K562 (cell line): Measurements from ENCODE around the gene SPACA9.

ENCODE experiments used
- CEBPB ChIP-seq: fragments of 450-650 bp; IDR thresholded peaks from 2 replicates; pipeline ENCODE4 v1.6.1; 2016; ENCODE audit warnings: missing genetic modification characterization, missing compliant biosample characterization
- CTCF ChIP-seq, 3 experiments: IDR thresholded peaks in 2 of 3; conservative IDR thresholded peaks in 1 of 3; 2 replicates each; pipeline ENCODE4 v1.5.1; 2011 to 2012; ENCODE audit warnings: low read length in 3 of 3, mild to moderate bottlenecking in 3 of 3, control low read depth in 2 of 3, improper control_type of control experiment in 1 of 3, inconsistent platforms in 1 of 3, low read depth in 1 of 3, mixed read lengths in 1 of 3, moderate library complexity in 1 of 3; ENCODE audit not compliant: insufficient read depth in 2 of 3
- E2F1 ChIP-seq: sonication (generic); formaldehyde crosslinking; IDR thresholded peaks from 2 replicates; pipeline ENCODE4 v1.8.1; 2023; ENCODE audit warnings: mild to moderate bottlenecking, missing genetic modification reagents, moderate library complexity
- GATA2 ChIP-seq: sonication (generic); formaldehyde crosslinking; IDR thresholded peaks from 2 replicates; pipeline ENCODE4 v1.4.0; 2020; ENCODE audit warnings: mild to moderate bottlenecking, missing genetic modification reagents
- POLR2A ChIP-seq: fragments of 450-650 bp; conservative IDR thresholded peaks from 2 replicates; pipeline ENCODE4 v1.6.1; 2016
- POU5F1 ChIP-seq: fragments of 150-350 bp; IDR thresholded peaks from 2 replicates; pipeline ENCODE4 v1.6.1; 2014; ENCODE audit warnings: borderline replicate concordance, low read length, low read depth, mild to moderate bottlenecking; ENCODE audit not compliant: partially characterized antibody
- SMAD1 ChIP-seq: fragments of 150-350 bp; IDR thresholded peaks from 2 replicates; pipeline ENCODE4 v1.6.1; 2014; ENCODE audit warnings: low read length, low read depth; ENCODE audit not compliant: partially characterized antibody
- SRSF1 ChIP-seq: fragments of 200-400 bp; formaldehyde crosslinking; IDR thresholded peaks from 2 replicates; pipeline ENCODE4 v1.6.1; 2017; ENCODE audit warnings: mild to moderate bottlenecking, low read depth, low read length, moderate library complexity
- ZNF696 ChIP-seq: fragments of 250-450 bp; sonication (Bioruptor Pico); conservative IDR thresholded peaks from 2 replicates; pipeline ENCODE4 v1.4.0; 2020; ENCODE audit warnings: mild to moderate bottlenecking, moderate library complexity

GRCh38 chr9:132883349-132884294 is 4.9 kb downstream of the SPACA9 start:
- TF ChIP-seq CTCF (IDR thresholded peaks at IDR 0.05 in 2 of 3, conservative IDR thresholded peaks at IDR 0.05 in 1 of 3; ENCODE audit: insufficient read depth in 2 of 3, low read depth in 1 of 3, low read length in 3 of 3) (no peak), POU5F1 (no peak), CEBPB (no peak), POLR2A (no peak), SMAD1 (no peak), ZNF696 (CRISPR knock-in tag) (no peak), SRSF1 (no peak), GATA2 (CRISPR knock-in tag) (no peak), E2F1 (CRISPR knock-in tag) (no peak)
